SK-N-SH (cell line): Measurements from ENCODE around the gene BBX.

ENCODE experiments used
- RCOR1 ChIP-seq: fragments of 150-350 bp; IDR thresholded peaks from 2 replicates; pipeline ENCODE4 v1.6.1; 2017; ENCODE audit warnings: antibody characterized with exemption, low read length
- SMC3 ChIP-seq: IDR thresholded peaks from 2 replicates; pipeline ENCODE4 v1.6.1; 2012; ENCODE audit warnings: low read depth, low read length, improper control_type of control experiment
- TEAD4 ChIP-seq: IDR thresholded peaks from 2 replicates; pipeline ENCODE4 v1.4.0; 2012; ENCODE audit warnings: mild to moderate bottlenecking, borderline replicate concordance; ENCODE audit not compliant: insufficient read depth
- TF ChIP-seq, protein P1 (sequence below): fragments of 200-600 bp; sonication (generic); IDR thresholded peaks from 2 replicates; pipeline ENCODE4 v1.6.1; 2017; ENCODE audit warnings: antibody characterized with exemption, mild to moderate bottlenecking, moderate library complexity

DNA sequence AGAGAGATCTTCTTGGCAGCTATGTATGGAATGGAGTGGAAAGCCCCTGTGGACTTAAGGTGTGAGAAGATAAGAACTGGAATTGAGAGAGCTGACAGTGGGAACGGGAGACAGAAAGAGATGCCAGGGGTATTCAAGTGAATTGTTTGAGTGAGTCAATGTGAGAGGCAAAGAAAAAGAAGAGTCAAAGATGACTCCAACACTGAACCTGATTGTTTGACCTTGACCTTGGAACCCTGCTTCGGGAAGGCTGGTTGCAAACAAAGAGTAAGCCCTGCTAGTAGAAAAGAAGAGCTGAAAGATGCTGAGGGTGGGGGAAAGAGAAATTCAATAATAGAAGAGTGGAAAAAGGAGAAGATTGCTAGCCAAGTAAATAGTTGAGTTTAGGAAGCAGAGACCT lies 238.6 kb downstream of the BBX start:
- TF ChIP-seq, protein P1, sequence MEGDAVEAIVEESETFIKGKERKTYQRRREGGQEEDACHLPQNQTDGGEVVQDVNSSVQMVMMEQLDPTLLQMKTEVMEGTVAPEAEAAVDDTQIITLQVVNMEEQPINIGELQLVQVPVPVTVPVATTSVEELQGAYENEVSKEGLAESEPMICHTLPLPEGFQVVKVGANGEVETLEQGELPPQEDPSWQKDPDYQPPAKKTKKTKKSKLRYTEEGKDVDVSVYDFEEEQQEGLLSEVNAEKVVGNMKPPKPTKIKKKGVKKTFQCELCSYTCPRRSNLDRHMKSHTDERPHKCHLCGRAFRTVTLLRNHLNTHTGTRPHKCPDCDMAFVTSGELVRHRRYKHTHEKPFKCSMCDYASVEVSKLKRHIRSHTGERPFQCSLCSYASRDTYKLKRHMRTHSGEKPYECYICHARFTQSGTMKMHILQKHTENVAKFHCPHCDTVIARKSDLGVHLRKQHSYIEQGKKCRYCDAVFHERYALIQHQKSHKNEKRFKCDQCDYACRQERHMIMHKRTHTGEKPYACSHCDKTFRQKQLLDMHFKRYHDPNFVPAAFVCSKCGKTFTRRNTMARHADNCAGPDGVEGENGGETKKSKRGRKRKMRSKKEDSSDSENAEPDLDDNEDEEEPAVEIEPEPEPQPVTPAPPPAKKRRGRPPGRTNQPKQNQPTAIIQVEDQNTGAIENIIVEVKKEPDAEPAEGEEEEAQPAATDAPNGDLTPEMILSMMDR: no peak
- TF ChIP-seq RCOR1 (no peak), TEAD4 (no peak), SMC3 (no peak)
